ENCODE results near the gene PRORP. TPM values are rescaled to one million over a fixed set of nuclear protein-coding genes. Genes with fewer than 3 reads are reported as not detected.
"Not testable (repeated sequence)": the region's sequence is repeated elsewhere in the genome, so short reads cannot be mapped to it uniquely, and the experiment has no call there.

PRORP gene
- total RNA-seq, 2 donors from 2014 or later = 18.1 to 43.6 TPM

DNA sequence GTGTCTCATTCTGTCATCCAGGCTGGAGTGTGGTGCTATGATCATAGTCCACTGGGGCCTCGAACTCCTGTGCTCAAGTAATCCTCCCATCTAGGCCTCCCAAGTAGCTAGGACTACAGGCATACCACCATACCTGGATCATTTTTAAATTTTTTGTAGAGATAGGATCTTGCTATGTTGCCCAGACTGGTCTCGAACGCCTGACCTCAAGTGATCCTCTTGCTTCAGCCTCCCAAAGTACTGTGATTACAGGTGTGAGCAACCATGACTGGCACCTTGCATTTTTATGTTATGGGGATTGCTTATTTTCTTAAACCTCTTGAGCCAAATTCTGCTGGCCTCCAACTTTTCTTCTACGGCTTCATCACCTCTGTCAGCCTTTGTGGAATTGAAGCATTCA is 26.9 kb downstream of the PRORP start:
- no peaks in the 10 kb centered on the region for H3K9me3 ChIP-seq
- H3K36me3 ChIP-seq = no peaks in the 10 kb centered on the region
- H3K27me3 ChIP-seq (replicated peaks; ENCODE audit: insufficient read depth) = no peaks in the 10 kb centered on the region
- TF ChIP-seq, protein P1, sequence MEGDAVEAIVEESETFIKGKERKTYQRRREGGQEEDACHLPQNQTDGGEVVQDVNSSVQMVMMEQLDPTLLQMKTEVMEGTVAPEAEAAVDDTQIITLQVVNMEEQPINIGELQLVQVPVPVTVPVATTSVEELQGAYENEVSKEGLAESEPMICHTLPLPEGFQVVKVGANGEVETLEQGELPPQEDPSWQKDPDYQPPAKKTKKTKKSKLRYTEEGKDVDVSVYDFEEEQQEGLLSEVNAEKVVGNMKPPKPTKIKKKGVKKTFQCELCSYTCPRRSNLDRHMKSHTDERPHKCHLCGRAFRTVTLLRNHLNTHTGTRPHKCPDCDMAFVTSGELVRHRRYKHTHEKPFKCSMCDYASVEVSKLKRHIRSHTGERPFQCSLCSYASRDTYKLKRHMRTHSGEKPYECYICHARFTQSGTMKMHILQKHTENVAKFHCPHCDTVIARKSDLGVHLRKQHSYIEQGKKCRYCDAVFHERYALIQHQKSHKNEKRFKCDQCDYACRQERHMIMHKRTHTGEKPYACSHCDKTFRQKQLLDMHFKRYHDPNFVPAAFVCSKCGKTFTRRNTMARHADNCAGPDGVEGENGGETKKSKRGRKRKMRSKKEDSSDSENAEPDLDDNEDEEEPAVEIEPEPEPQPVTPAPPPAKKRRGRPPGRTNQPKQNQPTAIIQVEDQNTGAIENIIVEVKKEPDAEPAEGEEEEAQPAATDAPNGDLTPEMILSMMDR (IDR thresholded peaks at IDR 0.05) = no peak
- no peak for DNase-seq (ENCODE audit: low spot score)
- no peak for ATAC-seq (ENCODE audit: insufficient number of reproducible peaks, low FRiP score, low read depth)
- H3K4me3 ChIP-seq = no peak overlapping the region
- no peak overlapping the region for H3K27ac ChIP-seq
- no peaks in the 10 kb centered on the region for H3K4me1 ChIP-seq (ENCODE audit: control insufficient read depth in 1 of 2, low read depth in 2 of 2)

DNA sequence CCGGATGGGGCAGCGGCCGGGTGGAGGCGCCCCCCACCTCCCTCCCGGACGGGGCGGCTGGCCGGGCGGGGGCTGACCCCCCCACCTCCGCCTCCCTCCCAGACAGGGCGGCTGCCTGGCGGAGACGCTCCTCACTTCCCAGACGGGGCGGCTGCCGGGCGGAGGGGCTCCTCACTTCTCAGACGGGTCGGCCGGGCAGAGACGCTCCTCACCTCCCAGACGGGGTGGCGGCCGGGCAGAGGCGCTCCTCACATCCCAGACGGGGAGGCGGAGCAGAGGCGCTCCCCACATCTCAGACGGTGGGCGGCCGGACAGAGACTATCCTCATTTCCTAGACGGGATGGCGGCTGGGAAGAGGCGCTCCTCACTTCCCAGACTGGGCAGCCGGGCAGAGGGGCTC is 30.2 kb downstream of the PRORP start:
- not testable (repeated sequence) for H3K36me3 ChIP-seq; ATAC-seq (ENCODE audit: insufficient number of reproducible peaks, low FRiP score, low read depth); H3K4me3 ChIP-seq; DNase-seq (ENCODE audit: low spot score); H3K27me3 ChIP-seq (replicated peaks; ENCODE audit: insufficient read depth); H3K4me1 ChIP-seq (ENCODE audit: control insufficient read depth in 1 of 2, low read depth in 2 of 2); H3K9me3 ChIP-seq; H3K27ac ChIP-seq

DNA sequence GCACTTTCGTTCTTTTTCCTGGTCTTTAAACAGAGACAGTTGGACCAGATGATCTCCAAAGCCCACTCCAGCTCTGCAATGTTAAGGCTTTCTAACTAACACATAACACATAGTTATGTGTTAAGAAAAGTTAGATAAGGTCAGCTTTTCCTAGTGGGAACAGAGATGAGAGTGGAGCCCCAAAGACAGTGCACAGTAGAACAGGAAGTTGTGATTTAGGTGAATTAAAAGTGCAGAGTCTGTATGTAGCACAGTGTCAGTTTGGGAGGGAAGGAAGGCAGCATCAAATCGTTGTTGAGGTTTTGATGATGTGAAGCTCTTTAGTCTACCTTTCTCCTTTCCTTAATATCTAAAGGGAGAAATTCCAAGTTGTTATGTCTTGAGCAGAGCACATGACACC is 31.7 kb downstream of the PRORP start:
- no peak overlapping the region for H3K4me3 ChIP-seq
- H3K27ac ChIP-seq = no peak overlapping the region
- ATAC-seq (ENCODE audit: insufficient number of reproducible peaks, low FRiP score, low read depth) (no peak), DNase-seq (ENCODE audit: low spot score) (no peak)
- H3K36me3 ChIP-seq = peaks cover 1% of the 10 kb centered on the region
- no peaks in the 10 kb centered on the region for H3K9me3 ChIP-seq
- TF ChIP-seq, protein P1 (IDR thresholded peaks at IDR 0.05) = no peak
- H3K27me3 ChIP-seq (replicated peaks; ENCODE audit: insufficient read depth) = no peaks in the 10 kb centered on the region
- peaks cover 0 to 9% of the 10 kb centered on the region in 2 donors for H3K4me1 ChIP-seq (ENCODE audit: control insufficient read depth in 1 of 2, low read depth in 2 of 2)

DNA sequence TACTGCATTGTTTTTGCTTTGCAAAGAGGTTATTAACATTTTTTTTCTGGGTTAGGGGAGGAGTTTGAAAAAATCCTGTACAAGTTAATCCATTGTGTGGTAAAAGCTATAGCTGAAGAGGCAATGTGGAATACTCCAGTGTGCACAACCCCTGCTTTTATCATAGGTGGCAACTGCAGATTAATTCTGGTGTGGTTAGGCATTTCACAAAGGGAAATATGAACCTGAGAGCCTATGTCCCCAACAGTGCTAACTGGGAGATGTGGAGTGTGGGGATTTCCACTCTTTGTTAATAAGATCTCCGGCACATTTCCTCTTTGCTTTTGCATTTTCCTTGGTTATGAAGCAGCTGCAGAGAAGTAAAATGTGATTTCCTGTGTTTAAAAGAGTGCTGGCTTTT is 33.6 kb downstream of the PRORP start:
- ATAC-seq (ENCODE audit: insufficient number of reproducible peaks, low FRiP score, low read depth) = no peak
- no peak for DNase-seq (ENCODE audit: low spot score)
- TF ChIP-seq, protein P1 (IDR thresholded peaks at IDR 0.05) = no peak

DNA sequence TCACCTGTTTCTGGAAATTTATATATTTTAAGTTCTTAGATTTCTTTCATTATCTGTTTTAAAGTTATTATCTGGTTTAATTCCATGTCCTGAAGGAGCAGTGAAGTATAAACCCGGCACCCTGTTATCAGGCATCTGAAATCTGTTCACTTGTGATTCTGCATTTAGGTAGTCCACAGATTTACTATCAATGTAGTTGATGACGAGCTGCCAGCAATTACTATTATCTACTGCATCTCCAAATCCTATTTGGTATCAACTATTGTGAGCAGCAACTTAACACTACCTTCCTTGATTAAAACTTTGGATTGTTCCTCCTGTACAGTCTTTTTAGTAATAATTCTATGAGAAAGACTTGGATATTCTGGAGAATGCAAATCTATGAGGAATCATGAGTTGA is 36.1 kb downstream of the PRORP start:
- H3K36me3 ChIP-seq = peaks cover 3% of the 10 kb centered on the region
- H3K27ac ChIP-seq = no peak overlapping the region
- peaks cover 0 to 9% of the 10 kb centered on the region in 2 donors for H3K4me1 ChIP-seq (ENCODE audit: control insufficient read depth in 1 of 2, low read depth in 2 of 2)
- DNase-seq (ENCODE audit: low spot score) (no peak), ATAC-seq (ENCODE audit: insufficient number of reproducible peaks, low FRiP score, low read depth) (no peak)
- H3K9me3 ChIP-seq = no peaks in the 10 kb centered on the region
- TF ChIP-seq, protein P1 (IDR thresholded peaks at IDR 0.05) = no peak
- H3K4me3 ChIP-seq = no peak overlapping the region
- no peaks in the 10 kb centered on the region for H3K27me3 ChIP-seq (replicated peaks; ENCODE audit: insufficient read depth)

More for the DNA sequence above, 33.6 kb downstream of the PRORP start:
- peaks cover 0 to 9% of the 10 kb centered on the region in 2 donors for H3K4me1 ChIP-seq (ENCODE audit: control insufficient read depth in 1 of 2, low read depth in 2 of 2)
- peaks cover 3% of the 10 kb centered on the region for H3K36me3 ChIP-seq
- no peaks in the 10 kb centered on the region for H3K27me3 ChIP-seq (replicated peaks; ENCODE audit: insufficient read depth)
- no peak overlapping the region for H3K27ac ChIP-seq
- H3K9me3 ChIP-seq = no peaks in the 10 kb centered on the region
- H3K4me3 ChIP-seq = no peak overlapping the region

DNA sequence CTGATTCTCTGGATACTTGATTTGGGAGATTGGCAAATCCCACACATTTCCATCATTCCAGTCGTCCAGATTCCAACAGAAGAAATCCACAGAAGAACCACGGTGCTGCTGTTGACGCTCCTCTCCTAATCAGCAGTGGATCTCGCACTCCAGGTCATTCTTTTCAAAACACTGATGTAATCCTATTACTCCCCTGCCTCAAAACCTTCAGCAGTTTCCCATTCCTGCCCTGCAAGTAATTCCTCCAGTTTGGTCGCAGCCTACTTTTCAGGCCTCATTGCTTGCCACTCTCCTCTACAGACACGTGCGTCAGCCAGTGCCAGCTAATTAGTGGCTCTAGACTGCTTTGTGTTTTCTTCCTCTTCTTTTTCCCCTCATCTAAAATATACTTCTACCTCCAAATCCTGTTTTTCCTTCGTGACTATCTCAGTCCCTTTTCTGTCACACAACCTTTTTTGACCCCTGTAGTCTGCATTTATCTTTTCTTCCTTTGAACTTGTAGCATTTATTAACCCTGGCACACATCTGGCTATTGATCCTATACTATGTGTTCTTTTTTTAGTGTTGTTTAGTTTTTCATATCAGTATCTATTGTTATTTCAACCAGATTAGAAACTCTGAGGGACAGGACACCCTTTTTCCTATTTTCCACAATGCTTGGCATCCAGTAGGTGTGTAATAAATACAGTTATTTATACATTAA is 36.8 kb downstream of the PRORP start:
- DNase-seq (ENCODE audit: low spot score) = no peak
- Histone ChIP-seq H3K27me3 (replicated peaks; ENCODE audit: insufficient read depth) (no peaks in the 10 kb centered on the region), H3K36me3 (peaks cover 3% of the 10 kb centered on the region), H3K9me3 (no peaks in the 10 kb centered on the region), H3K4me1 (ENCODE audit: control insufficient read depth in 1 of 2, low read depth in 2 of 2) (peaks cover 0 to 9% of the 10 kb centered on the region in 2 donors), H3K4me3 (no peak overlapping the region), H3K27ac (no peak overlapping the region)
- ATAC-seq (ENCODE audit: insufficient number of reproducible peaks, low FRiP score, low read depth) = no peak
- TF ChIP-seq, protein P1 (IDR thresholded peaks at IDR 0.05) = no peak
